KMS-11 (cell line): Measurements from ENCODE around the gene ZGLP1.

Experiments used
- H2AFZ ChIP-seq: fragments of 200-600 bp; sonication (generic); 2 replicates; pipeline ENCODE4 v1.6.1; 2016; ENCODE audit warnings: antibody characterized with exemption, mixed run types, low read depth
- H3K27ac ChIP-seq: fragments of 200-600 bp; sonication (generic); 2 replicates; pipeline ENCODE4 v1.6.1; 2016; ENCODE audit warnings: mild to moderate bottlenecking, mixed run types
- H3K27me3 ChIP-seq: fragments of 200-600 bp; sonication (generic); 2 replicates; pipeline ENCODE4 v1.6.1; 2017; ENCODE audit warnings: mild to moderate bottlenecking, low read depth, mixed run types, moderate library complexity; ENCODE audit not compliant: insufficient read depth
- H3K36me3 ChIP-seq: fragments of 200-600 bp; sonication (generic); 2 replicates; pipeline ENCODE4 v1.6.1; 2017; ENCODE audit warnings: mild to moderate bottlenecking, mixed run types; ENCODE audit not compliant: insufficient read depth
- H3K4me1 ChIP-seq: fragments of 200-600 bp; sonication (generic); 2 replicates; pipeline ENCODE4 v1.6.1; 2016; ENCODE audit warnings: mild to moderate bottlenecking, low read depth, mixed run types; ENCODE audit not compliant: poor library complexity, severe bottlenecking
- H3K4me2 ChIP-seq: fragments of 200-600 bp; sonication (generic); 2 replicates; pipeline ENCODE4 v1.7.0; 2016; ENCODE audit warnings: mild to moderate bottlenecking, mixed run types
- H3K4me3 ChIP-seq: fragments of 200-600 bp; sonication (generic); IDR thresholded peaks from 2 replicates; pipeline ENCODE4 v1.6.1; 2017; ENCODE audit warnings: low read depth, low read length, mixed read lengths; ENCODE audit not compliant: insufficient read depth
- H3K79me2 ChIP-seq: fragments of 200-600 bp; sonication (generic); 2 replicates; pipeline ENCODE4 v1.6.1; 2016; ENCODE audit warnings: low read depth, mixed run types; ENCODE audit not compliant: insufficient read depth
- H3K9ac ChIP-seq: fragments of 200-600 bp; sonication (generic); 2 replicates; pipeline ENCODE4 v1.6.1; 2016; ENCODE audit warnings: mild to moderate bottlenecking, mixed run types
- H4K20me1 ChIP-seq: fragments of 200-600 bp; sonication (generic); 2 replicates; pipeline ENCODE4 v1.6.1; 2016; ENCODE audit warnings: mild to moderate bottlenecking, mixed run types; ENCODE audit not compliant: insufficient read depth
- CTCF ChIP-seq: fragments of 200-600 bp; sonication (generic); conservative IDR thresholded peaks from 2 replicates; pipeline ENCODE4 v1.6.1; 2017; ENCODE audit warnings: low read depth, mild to moderate bottlenecking, antibody characterized with exemption, low read length, moderate library complexity, mixed read lengths

Gene ZGLP1

GRCh38 chr19:10318807-10319682 lies 9.4 kb upstream of the ZGLP1 start:
- Histone ChIP-seq H3K36me3 (no peaks in the 10 kb centered on the region), H3K4me2 (no peak overlapping the region), H3K9ac (no peak overlapping the region), H4K20me1 (no peaks in the 10 kb centered on the region), H3K4me3 (no peak overlapping the region), H3K79me2 (no peaks in the 10 kb centered on the region; the same call in 1 of the 2 replicates), H3K27ac (no peak overlapping the region), H3K4me1 (peaks cover 16% of the 10 kb centered on the region), H2AFZ (no peak overlapping the region), H3K27me3 (no peaks in the 10 kb centered on the region)
- no peak for TF ChIP-seq CTCF

GRCh38 chr19:10317857-10318462 lies 8.3 kb upstream of the ZGLP1 start:
- no peak for TF ChIP-seq CTCF
- Histone ChIP-seq H3K4me3 (no peak overlapping the region), H3K36me3 (no peaks in the 10 kb centered on the region), H3K9ac (no peak overlapping the region), H3K4me2 (no peak overlapping the region), H3K4me1 (peaks cover 16% of the 10 kb centered on the region), H3K27ac (no peak overlapping the region), H3K79me2 (no peaks in the 10 kb centered on the region; the same call in 1 of the 2 replicates), H3K27me3 (no peaks in the 10 kb centered on the region), H4K20me1 (no peaks in the 10 kb centered on the region), H2AFZ (no peak overlapping the region)

- H3K27me3 ChIP-seq = no peaks in the 10 kb centered on the region
- no peaks in the 10 kb centered on the region for H3K36me3 ChIP-seq
- H3K9ac ChIP-seq = no peak overlapping the region
- H4K20me1 ChIP-seq = no peaks in the 10 kb centered on the region
- peaks cover 16% of the 10 kb centered on the region for H3K4me1 ChIP-seq
- H3K4me2 ChIP-seq = no peak overlapping the region
- H3K4me3 ChIP-seq = no peak overlapping the region
- H3K79me2 ChIP-seq = no peaks in the 10 kb centered on the region; the same call in 1 of the 2 replicates
- no peak overlapping the region for H2AFZ ChIP-seq
- TF ChIP-seq CTCF = no peak
- H3K27ac ChIP-seq = no peak overlapping the region
These were observed 7.6 kb upstream of the ZGLP1 start for GRCh38 chr19:10317045-10317856.

GRCh38 chr19:10316229-10317044 lies 6.8 kb upstream of the ZGLP1 start:
- no peaks in the 10 kb centered on the region for H3K27me3 ChIP-seq
- no peak overlapping the region for H3K4me3 ChIP-seq
- peak overlapping the region; percentile 82; the same call in 1 of the 2 replicates for H3K4me2 ChIP-seq
- peaks cover 16% of the 10 kb centered on the region for H3K4me1 ChIP-seq
- no peak overlapping the region for H3K27ac ChIP-seq
- no peaks in the 10 kb centered on the region for H4K20me1 ChIP-seq
- H3K9ac ChIP-seq = peak overlapping the region; percentile 59; the same call in 1 of the 2 replicates
- H3K36me3 ChIP-seq = no peaks in the 10 kb centered on the region
- no peaks in the 10 kb centered on the region; the same call in 1 of the 2 replicates for H3K79me2 ChIP-seq
- no peak for TF ChIP-seq CTCF
- H2AFZ ChIP-seq = no peak overlapping the region
